Caco-2 (cell line): ENCODE data around the gene MPDU1. TPM values are rescaled to one million over a fixed set of nuclear protein-coding genes. Genes with fewer than 3 reads are reported as not detected.

Experiments used
- BruUV-seq: library from RNA; stranded (reverse); fragments of 400-500 nt; replicated peaks from 2 replicates; lab custom pipeline; 2021; lab: Mats Ljungman, UMichigan
- CTCF ChIA-PET: fragments of 300-600 bp; sonication (Branson Sonifier 250); formaldehyde crosslinking; loops from one replicate; lab custom pipeline; 2022; ENCODE audit warnings: antibody characterized with exemption; lab: Charles Lee
- POLR2A ChIA-PET: fragments of 300-600 bp; sonication (Branson Sonifier 250); formaldehyde crosslinking; loops from one replicate; lab custom pipeline; 2022; ENCODE audit warnings: antibody characterized with exemption; lab: Charles Lee
- DNase-seq, 2 experiments: peaks; one replicate each; pipeline versions ENCODE4 v3.0.0 to v3.0.0-alpha.2; 2020 to 2022
- H3K27me3 ChIP-seq: replicated peaks from 2 replicates; pipeline ENCODE4 v1.6.0; 2011; ENCODE audit warnings: low read length; ENCODE audit not compliant: control insufficient read depth, insufficient read depth
- H3K36me3 ChIP-seq: 2 replicates; pipeline ENCODE4 v1.5.1; 2011; ENCODE audit warnings: low read length; ENCODE audit not compliant: control insufficient read depth, insufficient read depth
- H3K4me1 ChIP-seq: fragments of 250-450 bp; sonication (Bioruptor Pico); 2 replicates; pipeline ENCODE4 v1.5.1; 2020; ENCODE audit warnings: mild to moderate bottlenecking
- H3K4me3 ChIP-seq: 2 replicates; pipeline ENCODE4 v1.5.1; 2011; ENCODE audit warnings: low read depth, mild to moderate bottlenecking, control low read depth, low read length
- H3K9me3 ChIP-seq: fragments of 250-450 bp; sonication (Bioruptor Pico); 2 replicates; pipeline ENCODE4 v1.5.1; 2020; ENCODE audit warnings: mild to moderate bottlenecking, moderate library complexity
- H3K27ac Mint-ChIP-seq: one replicate; pipeline ENCODE4 v1.8.0; 2022; ENCODE audit warnings: mixed read lengths; ENCODE audit not compliant: unreplicated experiment
- H3K27me3 Mint-ChIP-seq: one replicate; pipeline ENCODE4 v1.8.0; 2022; ENCODE audit warnings: mixed read lengths; ENCODE audit not compliant: insufficient read depth, unreplicated experiment
- H3K36me3 Mint-ChIP-seq: one replicate; pipeline ENCODE4 v1.8.0; 2022; ENCODE audit warnings: mild to moderate bottlenecking, mixed read lengths; ENCODE audit not compliant: insufficient read depth, unreplicated experiment
- H3K4me1 Mint-ChIP-seq: one replicate; pipeline ENCODE4 v1.8.0; 2022; ENCODE audit warnings: low read depth, mixed read lengths; ENCODE audit not compliant: unreplicated experiment
- H3K4me3 Mint-ChIP-seq: one replicate; pipeline ENCODE4 v1.8.0; 2022; ENCODE audit warnings: mild to moderate bottlenecking, moderate library complexity, mixed read lengths; ENCODE audit not compliant: unreplicated experiment
- H3K9me3 Mint-ChIP-seq: one replicate; pipeline ENCODE4 v1.8.0; 2022; ENCODE audit warnings: mixed read lengths; ENCODE audit not compliant: unreplicated experiment
- CTCF ChIP-seq, 2 experiments: fragments of 200-600 bp in 1 of 2; IDR thresholded peaks; 1 replicate in 1 of 2; 2 replicates in 1 of 2; pipeline versions ENCODE4 v1.5.1 to v1.8.0; 2011 to 2022; ENCODE audit warnings: antibody characterized with exemption in 1 of 2, control low read depth in 1 of 2, inconsistent platforms in 1 of 2, low read depth in 1 of 2, low read length in 1 of 2, mild to moderate bottlenecking in 1 of 2, moderate library complexity in 1 of 2; ENCODE audit not compliant: insufficient read depth in 1 of 2, severe bottlenecking in 1 of 2, unreplicated experiment in 1 of 2
- intact Hi-C: fragments of 100-400 bp; cut with micrococcal nuclease; formaldehyde crosslinking; loops from one replicate; pipeline ENCODE4 v1.10.0; 2022; ENCODE audit not compliant: unreplicated experiment
- total RNA-seq: library from RNA; stranded (reverse); gene quantifications from 2 replicates; pipeline ENCODE4 v1.2.3, GENCODE V29; 2022

MPDU1 gene
- total RNA-seq, 1 experiment from 2014 or later: 44.2 TPM

GRCh38 chr17:7627250-7628121 lies 43.8 kb downstream of the MPDU1 start, which contains the start of gene SAT2:
SAT2 (minus strand) TSS chr17:7627821; CDS start chr17:7627635, 186 bp downstream.
- Mint-ChIP-seq H3K27ac (no peak within 1 kb of the TSS), H3K4me1 (no peaks in the 10 kb centered on the region), H3K4me3 (peak within 1 kb of the TSS; percentile 77), H3K27me3 (no peaks in the 10 kb centered on the region), H3K9me3 (no peaks in the 10 kb centered on the region), H3K36me3 (no peaks in the 10 kb centered on the region)
- Histone ChIP-seq H3K27me3 (no peaks in the 10 kb centered on the region), H3K4me1 (peaks cover 3% of the 10 kb centered on the region; the same call in 1 of the 2 replicates), H3K4me3 (peak within 1 kb of the TSS; percentile 52), H3K36me3 (no peaks in the 10 kb centered on the region), H3K9me3 (no peaks in the 10 kb centered on the region)
- ChIA-PET POLR2A (interaction anchor here (0.6 to 1.4 kb wide), 5 partner anchors 12 to 60 kb away, joined by 3 to 12 read pairs (median 6); partner anchors contain the start of genes FXR2 and TP53), CTCF (interaction anchor here (0.6 to 2.0 kb wide), 6 partner anchors 13 to 90 kb away, joined by 3 to 9 read pairs (median 4); partner anchors contain the start of genes FXR2, MPDU1, TP53 and WRAP53)
- no TSS peak for BruUV-seq
- intact Hi-C loops: no loop called here
- peak; percentile 82 to 88 for DNase-seq
- TF ChIP-seq CTCF (IDR thresholded peaks at IDR 0.05; ENCODE audit: insufficient read depth in 1 of 2, low read depth in 1 of 2, low read length in 1 of 2, severe bottlenecking in 1 of 2, unreplicated experiment in 1 of 2): no peak

DNA sequence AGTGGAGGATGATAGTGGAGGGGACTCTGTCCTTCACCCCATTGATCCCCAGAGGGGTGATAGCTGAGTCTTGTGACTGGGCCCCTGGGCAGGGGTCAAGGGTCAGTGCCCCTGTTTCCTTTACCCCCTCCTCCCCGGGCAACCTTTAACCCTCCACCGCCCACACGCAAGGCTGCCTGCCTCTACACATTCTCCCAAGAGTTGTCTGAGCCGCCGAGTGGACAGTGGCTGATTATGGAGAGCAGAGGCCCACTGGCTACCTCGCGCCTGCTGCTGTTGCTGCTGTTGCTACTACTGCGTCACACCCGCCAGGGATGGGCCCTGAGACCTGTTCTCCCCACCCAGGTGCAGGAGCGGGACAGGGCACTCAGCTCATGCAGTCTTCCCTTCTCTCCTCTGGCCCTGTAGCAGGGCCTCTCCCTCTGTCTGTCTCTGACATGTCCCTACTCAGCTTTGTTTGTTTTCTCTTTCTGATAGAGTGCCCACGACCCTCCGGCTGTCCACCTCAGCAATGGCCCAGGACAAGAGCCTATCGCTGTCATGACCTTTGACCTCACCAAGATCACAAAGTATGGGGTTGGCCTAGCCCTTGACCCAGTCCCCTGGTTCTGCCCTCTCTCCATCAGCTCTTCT lies 46.4 kb downstream of the MPDU1 start, which contains the start of gene SHBG:
Gene SHBG (plus strand): TSS at position 197 of the 633 bp plus-strand sequence. CDS start 38 bp downstream, at position 235.
- Histone ChIP-seq H3K4me1 (peaks cover 3% of the 10 kb centered on the region; the same call in 1 of the 2 replicates), H3K9me3 (no peaks in the 10 kb centered on the region), H3K4me3 (no peak within 1 kb of the TSS), H3K36me3 (no peaks in the 10 kb centered on the region), H3K27me3 (no peaks in the 10 kb centered on the region)
- no peaks in the 10 kb centered on the region for H3K9me3 Mint-ChIP-seq
- POLR2A ChIA-PET: no interaction called here
- no TSS peak for BruUV-seq
- intact Hi-C loops: no loop called here
- H3K27ac Mint-ChIP-seq: no peak within 1 kb of the TSS
- H3K4me1 Mint-ChIP-seq: no peaks in the 10 kb centered on the region
- CTCF ChIA-PET: no interaction called here
- H3K27me3 Mint-ChIP-seq: no peaks in the 10 kb centered on the region
- DNase-seq: no peak
- no peak for TF ChIP-seq CTCF (IDR thresholded peaks at IDR 0.05; ENCODE audit: insufficient read depth in 1 of 2, low read depth in 1 of 2, low read length in 1 of 2, severe bottlenecking in 1 of 2, unreplicated experiment in 1 of 2)
- no peak within 1 kb of the TSS for H3K4me3 Mint-ChIP-seq
- no peaks in the 10 kb centered on the region for H3K36me3 Mint-ChIP-seq
